K562 (cell line): ENCODE results near the gene PFKL. TPM values are rescaled to one million over a fixed set of nuclear protein-coding genes. Genes with fewer than 3 reads are reported as not detected.
A peak's percentile ranks its signal among the peaks of the same experiment; 100 is the strongest.

Source experiments
- BHLHE40 ChIP-seq: IDR thresholded peaks from 2 replicates; pipeline ENCODE4 v1.6.1; 2011; ENCODE audit warnings: low read length, improper control_type of control experiment
- polyA plus RNA-seq, 8 experiments: library from polyadenylated mRNA; depleted of rRNA in 4 of 8; stranded (reverse) in 5 of 8; unstranded in 3 of 8; fragments of >200 nt; fragmentation: Nextera tagmentation in 2 of 8; fragmentation: Illumina TruSeq in 1 of 8; extraction: Ambion mirVana in 2 of 8; extraction: Trizol in 1 of 8; gene quantifications; 2 replicates each; pipeline versions ENCODE4 v1.2.1 to v1.2.3, GENCODE V29; 2011 to 2014; ENCODE audit warnings: inconsistent platforms in 1 of 8, missing spikeins in 1 of 8
- total RNA-seq, 7 experiments: library from RNA; depleted of rRNA in 6 of 7; stranded (reverse); fragments of >200 nt in 6 of 7; fragmentation: Illumina TruSeq in 2 of 7; extraction: Trizol in 2 of 7; gene quantifications; 2 replicates each; pipeline versions ENCODE4 v1.2.1 to v1.2.3, GENCODE V29; 2011 to 2021; ENCODE audit warnings: low replicate concordance in 1 of 7
- TF ChIP-seq, protein P1 (sequence below), 2 experiments: fragments of 450-650 bp; IDR thresholded peaks; 2 replicates each; pipeline ENCODE4 v1.6.1; 2016; ENCODE audit warnings: mild to moderate bottlenecking in 2 of 2, borderline replicate concordance in 1 of 2, low read depth in 1 of 2, moderate library complexity in 1 of 2
- TF ChIP-seq, protein P2 (sequence below): sonication (generic); formaldehyde crosslinking; IDR thresholded peaks from 2 replicates; pipeline ENCODE4 v1.8.0; 2022; ENCODE audit warnings: mild to moderate bottlenecking, missing genetic modification reagents, borderline replicate concordance
- TF ChIP-seq, protein P3 (sequence below), 3 experiments: fragments of 200-800 bp in 1 of 3; fragments of 250-450 bp in 1 of 3; fragments of 450-650 bp in 1 of 3; sonication (Bioruptor Pico) in 1 of 3; sonication (Bioruptor generic) in 1 of 3; formaldehyde crosslinking in 1 of 3; IDR thresholded peaks; 2 replicates each; pipeline versions ENCODE4 v1.6.1 to v1.8.0; 2016 to 2022; ENCODE audit warnings: mild to moderate bottlenecking in 2 of 3, missing genetic modification characterization in 2 of 3, missing compliant biosample characterization in 1 of 3, moderate library complexity in 1 of 3
- TF ChIP-seq, protein P4 (sequence below): sonication (generic); formaldehyde crosslinking; IDR thresholded peaks from 2 replicates; pipeline ENCODE4 v1.8.0; 2023; ENCODE audit warnings: mild to moderate bottlenecking, missing genetic modification reagents

The PFKL gene
- total and polyA plus RNA-seq, 9 of the 15 experiments (the other 6 are each of a cell fraction or from before 2014, with no cell fraction given), result 1.1 to 124 (median 45.6) TPM

DNA sequence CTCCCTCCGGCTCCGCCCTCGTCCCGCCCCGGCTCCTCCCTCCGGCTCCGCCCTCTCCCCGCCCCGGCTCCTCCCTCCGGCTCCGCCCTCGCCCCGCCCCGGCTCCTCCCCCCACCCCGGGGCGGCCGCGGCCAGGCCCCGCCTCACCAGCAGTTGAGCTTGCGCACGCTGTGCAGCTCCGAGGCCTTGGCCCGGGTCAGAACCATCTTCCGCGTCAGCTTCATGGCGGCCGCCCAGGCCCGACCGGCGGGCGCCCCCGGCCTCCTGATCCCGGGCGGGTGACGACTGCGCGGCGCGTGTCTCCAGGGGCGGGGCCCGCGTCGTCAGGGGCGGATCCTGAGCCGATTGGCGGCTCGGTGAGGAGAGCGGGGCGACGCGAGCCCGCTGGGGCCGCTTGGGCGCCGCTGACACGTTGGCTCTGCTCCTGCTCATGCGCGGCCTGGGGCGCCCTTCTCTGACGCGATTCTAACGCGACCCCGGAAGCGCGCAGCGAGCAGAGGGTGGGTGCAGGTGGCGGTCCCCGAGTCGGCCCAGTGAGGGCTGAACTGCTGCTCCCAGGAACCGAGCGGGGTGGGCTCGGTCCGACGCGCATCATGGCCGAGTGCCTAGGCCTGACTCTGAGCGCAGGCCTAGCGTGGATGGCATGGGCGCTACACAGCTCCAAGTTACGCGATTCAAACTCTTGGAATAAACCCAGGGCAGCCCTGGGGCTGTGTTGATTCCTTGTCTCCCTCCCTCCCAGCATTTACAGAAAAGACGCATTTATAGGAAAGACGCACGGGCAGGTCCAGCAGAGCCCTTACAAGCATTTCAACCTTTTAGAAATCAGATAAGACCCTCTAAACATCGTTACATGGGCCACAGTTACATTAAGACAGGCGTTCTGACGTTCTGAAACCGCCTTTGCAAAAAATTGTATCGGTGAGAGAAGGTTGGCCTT is 39.4 kb downstream of the PFKL start, which contains the start of gene CFAP410 (continued):
- TF ChIP-seq, protein P1, sequence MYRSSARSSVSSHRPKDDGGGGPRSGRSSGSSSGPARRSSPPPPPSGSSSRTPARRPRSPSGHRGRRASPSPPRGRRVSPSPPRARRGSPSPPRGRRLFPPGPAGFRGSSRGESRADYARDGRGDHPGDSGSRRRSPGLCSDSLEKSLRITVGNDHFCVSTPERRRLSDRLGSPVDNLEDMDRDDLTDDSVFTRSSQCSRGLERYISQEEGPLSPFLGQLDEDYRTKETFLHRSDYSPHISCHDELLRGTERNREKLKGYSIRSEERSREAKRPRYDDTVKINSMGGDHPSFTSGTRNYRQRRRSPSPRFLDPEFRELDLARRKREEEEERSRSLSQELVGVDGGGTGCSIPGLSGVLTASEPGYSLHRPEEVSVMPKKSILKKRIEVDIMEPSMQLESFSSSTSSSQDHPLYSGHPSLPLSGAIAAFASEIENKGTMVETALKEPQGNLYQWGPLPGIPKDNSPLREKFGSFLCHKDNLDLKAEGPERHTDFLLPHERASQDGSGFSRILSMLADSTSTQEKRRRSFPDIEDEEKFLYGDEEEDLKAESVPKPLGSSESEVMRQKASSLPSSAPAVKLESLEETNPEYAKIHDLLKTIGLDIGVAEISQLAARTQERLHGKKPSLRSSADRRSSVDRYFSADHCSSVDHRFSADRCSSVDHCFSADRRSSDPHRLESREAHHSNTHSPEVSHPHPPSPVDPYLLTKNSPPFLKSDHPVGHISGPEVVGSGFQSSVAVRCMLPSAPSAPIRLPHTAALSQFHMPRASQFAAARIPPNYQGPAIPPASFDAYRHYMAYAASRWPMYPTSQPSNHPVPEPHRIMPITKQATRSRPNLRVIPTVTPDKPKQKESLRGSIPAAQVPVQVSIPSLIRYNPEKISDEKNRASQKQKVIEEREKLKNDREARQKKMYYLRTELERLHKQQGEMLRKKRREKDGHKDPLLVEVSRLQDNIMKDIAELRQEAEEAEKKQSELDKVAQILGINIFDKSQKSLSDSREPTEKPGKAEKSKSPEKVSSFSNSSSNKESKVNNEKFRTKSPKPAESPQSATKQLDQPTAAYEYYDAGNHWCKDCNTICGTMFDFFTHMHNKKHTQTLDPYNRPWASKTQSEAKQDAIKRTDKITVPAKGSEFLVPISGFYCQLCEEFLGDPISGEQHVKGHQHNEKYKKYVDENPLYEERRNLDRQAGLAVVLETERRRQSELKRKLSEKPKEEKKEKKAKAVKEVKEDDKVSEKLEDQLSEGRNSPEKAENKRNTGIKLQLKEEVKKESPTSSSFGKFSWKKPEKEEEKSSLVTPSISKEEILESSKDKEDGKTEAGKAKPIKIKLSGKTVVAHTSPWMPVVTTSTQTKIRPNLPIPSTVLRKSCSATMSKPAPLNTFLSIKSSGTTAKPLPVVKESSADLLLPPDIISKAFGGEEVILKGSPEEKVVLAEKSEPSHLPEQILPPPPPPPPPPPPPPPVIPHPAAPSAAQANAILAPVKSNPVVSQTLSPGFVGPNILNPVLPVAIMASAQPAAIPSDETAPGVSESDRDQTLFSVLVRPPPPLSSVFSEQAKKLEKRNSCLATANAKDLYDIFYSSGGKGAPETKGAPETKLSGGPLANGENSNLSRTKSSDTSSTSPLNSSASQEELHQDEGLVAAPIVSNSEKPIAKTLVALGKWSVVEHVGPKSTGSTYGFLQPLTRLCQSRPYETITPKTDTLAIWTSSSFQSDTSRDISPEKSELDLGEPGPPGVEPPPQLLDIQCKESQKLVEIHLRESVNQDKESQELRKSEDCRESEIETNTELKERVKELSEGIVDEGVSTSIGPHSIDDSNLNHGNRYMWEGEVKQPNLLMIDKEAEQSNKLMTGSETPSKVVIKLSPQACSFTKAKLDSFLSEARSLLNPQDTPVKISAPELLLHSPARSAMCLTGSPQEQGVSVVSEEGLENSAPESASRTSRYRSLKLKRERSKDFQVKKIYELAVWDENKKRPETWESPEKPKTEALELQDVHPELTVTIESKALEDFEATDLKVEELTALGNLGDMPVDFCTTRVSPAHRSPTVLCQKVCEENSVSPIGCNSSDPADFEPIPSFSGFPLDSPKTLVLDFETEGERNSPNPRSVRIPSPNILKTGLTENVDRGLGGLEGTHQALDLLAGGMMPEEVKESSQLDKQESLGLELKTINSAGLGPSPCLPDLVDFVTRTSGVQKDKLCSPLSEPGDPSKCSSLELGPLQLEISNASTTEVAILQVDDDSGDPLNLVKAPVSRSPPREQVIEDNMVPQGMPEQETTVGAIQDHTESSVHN (IDR thresholded peaks at IDR 0.05; ENCODE audit: borderline replicate concordance in 1 of 2, low read depth in 1 of 2), result no peak
- TF ChIP-seq, protein P2, sequence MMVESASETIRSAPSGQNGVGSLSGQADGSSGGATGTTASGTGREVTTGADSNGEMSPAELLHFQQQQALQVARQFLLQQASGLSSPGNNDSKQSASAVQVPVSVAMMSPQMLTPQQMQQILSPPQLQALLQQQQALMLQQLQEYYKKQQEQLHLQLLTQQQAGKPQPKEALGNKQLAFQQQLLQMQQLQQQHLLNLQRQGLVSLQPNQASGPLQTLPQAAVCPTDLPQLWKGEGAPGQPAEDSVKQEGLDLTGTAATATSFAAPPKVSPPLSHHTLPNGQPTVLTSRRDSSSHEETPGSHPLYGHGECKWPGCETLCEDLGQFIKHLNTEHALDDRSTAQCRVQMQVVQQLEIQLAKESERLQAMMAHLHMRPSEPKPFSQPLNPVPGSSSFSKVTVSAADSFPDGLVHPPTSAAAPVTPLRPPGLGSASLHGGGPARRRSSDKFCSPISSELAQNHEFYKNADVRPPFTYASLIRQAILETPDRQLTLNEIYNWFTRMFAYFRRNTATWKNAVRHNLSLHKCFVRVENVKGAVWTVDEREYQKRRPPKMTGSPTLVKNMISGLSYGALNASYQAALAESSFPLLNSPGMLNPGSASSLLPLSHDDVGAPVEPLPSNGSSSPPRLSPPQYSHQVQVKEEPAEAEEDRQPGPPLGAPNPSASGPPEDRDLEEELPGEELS (CRISPR knock-in tag), result no peak
- TF ChIP-seq, protein P3, sequence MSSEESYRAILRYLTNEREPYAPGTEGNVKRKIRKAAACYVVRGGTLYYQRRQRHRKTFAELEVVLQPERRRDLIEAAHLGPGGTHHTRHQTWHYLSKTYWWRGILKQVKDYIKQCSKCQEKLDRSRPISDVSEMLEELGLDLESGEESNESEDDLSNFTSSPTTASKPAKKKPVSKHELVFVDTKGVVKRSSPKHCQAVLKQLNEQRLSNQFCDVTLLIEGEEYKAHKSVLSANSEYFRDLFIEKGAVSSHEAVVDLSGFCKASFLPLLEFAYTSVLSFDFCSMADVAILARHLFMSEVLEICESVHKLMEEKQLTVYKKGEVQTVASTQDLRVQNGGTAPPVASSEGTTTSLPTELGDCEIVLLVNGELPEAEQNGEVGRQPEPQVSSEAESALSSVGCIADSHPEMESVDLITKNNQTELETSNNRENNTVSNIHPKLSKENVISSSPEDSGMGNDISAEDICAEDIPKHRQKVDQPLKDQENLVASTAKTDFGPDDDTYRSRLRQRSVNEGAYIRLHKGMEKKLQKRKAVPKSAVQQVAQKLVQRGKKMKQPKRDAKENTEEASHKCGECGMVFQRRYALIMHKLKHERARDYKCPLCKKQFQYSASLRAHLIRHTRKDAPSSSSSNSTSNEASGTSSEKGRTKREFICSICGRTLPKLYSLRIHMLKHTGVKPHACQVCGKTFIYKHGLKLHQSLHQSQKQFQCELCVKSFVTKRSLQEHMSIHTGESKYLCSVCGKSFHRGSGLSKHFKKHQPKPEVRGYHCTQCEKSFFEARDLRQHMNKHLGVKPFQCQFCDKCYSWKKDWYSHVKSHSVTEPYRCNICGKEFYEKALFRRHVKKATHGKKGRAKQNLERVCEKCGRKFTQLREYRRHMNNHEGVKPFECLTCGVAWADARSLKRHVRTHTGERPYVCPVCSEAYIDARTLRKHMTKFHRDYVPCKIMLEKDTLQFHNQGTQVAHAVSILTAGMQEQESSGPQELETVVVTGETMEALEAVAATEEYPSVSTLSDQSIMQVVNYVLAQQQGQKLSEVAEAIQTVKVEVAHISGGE (CRISPR knock-in tag; IDR thresholded peaks at IDR 0.05), result no peak; a peak in 1 of 6 replicates
- TF ChIP-seq, protein P4, sequence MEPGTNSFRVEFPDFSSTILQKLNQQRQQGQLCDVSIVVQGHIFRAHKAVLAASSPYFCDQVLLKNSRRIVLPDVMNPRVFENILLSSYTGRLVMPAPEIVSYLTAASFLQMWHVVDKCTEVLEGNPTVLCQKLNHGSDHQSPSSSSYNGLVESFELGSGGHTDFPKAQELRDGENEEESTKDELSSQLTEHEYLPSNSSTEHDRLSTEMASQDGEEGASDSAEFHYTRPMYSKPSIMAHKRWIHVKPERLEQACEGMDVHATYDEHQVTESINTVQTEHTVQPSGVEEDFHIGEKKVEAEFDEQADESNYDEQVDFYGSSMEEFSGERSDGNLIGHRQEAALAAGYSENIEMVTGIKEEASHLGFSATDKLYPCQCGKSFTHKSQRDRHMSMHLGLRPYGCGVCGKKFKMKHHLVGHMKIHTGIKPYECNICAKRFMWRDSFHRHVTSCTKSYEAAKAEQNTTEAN (CRISPR knock-in tag), result 0 out of 2 replicates have a peak, but pooled peaks have one; percentile 66
- TF ChIP-seq BHLHE40, result peak; percentile 45; the same call in 1 of the 2 replicates
